SK-N-SH treated with all-trans-retinoic acid at 6 μM for 48 hours (cell line): Measurements from ENCODE around the gene SULT1A1.
"Not testable (repeated sequence)": the region's sequence is repeated elsewhere in the genome, so short reads cannot be mapped to it uniquely, and the experiment has no call there.

Source experiments
- ATAC-seq: fragments of 200-7000 bp; cut with Tn5 transposase; 3 replicates; pipeline ENCODE4 v1.9.1; 2020; ENCODE audit warnings: mild to moderate bottlenecking, moderate library complexity
- ARNTL ChIP-seq: fragments of 450-650 bp; formaldehyde crosslinking; IDR thresholded peaks from 2 replicates; pipeline ENCODE4 v1.5.0; 2020; ENCODE audit warnings: low read depth, mild to moderate bottlenecking, moderate library complexity, borderline replicate concordance
- BACH2 ChIP-seq: fragments of 250-450 bp; sonication (Bioruptor Pico); IDR thresholded peaks from 2 replicates; pipeline ENCODE4 v1.9.0; 2021; ENCODE audit warnings: mild to moderate bottlenecking, borderline replicate concordance
- CSDC2 ChIP-seq: fragments of 250-450 bp; sonication (Bioruptor Pico); IDR thresholded peaks from 2 replicates; pipeline ENCODE4 v1.5.0; 2020; ENCODE audit warnings: mild to moderate bottlenecking, moderate library complexity
- ESRRG ChIP-seq: fragments of 250-450 bp; sonication (Bioruptor Pico); IDR thresholded peaks from 2 replicates; pipeline ENCODE4 v1.6.1; 2021; ENCODE audit warnings: mild to moderate bottlenecking
- GLIS3 ChIP-seq: fragments of 250-450 bp; sonication (Bioruptor Pico); IDR thresholded peaks from 2 replicates; pipeline ENCODE4 v1.5.0; 2020; ENCODE audit warnings: mild to moderate bottlenecking, moderate library complexity
- ISL1 ChIP-seq: fragments of 250-450 bp; sonication (Bioruptor Pico); IDR thresholded peaks from 2 replicates; pipeline ENCODE4 v2.1.2; 2022; ENCODE audit warnings: mild to moderate bottlenecking, moderate library complexity
- OSR1 ChIP-seq: fragments of 250-450 bp; sonication (Bioruptor Pico); IDR thresholded peaks from 2 replicates; pipeline ENCODE4 v1.8.0; 2022; ENCODE audit warnings: moderate library complexity, mild to moderate bottlenecking, inconsistent platforms
- PATZ1 ChIP-seq: fragments of 250-450 bp; sonication (Bioruptor Pico); IDR thresholded peaks from 2 replicates; pipeline ENCODE4 v1.8.0; 2020; ENCODE audit warnings: mild to moderate bottlenecking, moderate library complexity, borderline replicate concordance
- RARB ChIP-seq: fragments of 250-450 bp; sonication (Bioruptor Pico); IDR thresholded peaks from 2 replicates; pipeline ENCODE4 v1.8.0; 2021; ENCODE audit warnings: mild to moderate bottlenecking, moderate library complexity
- TCF4 ChIP-seq: fragments of 250-450 bp; sonication (Bioruptor Pico); IDR thresholded peaks from 2 replicates; pipeline ENCODE4 v1.8.0; 2021; ENCODE audit warnings: mild to moderate bottlenecking, moderate library complexity, borderline replicate concordance
- TOX ChIP-seq: fragments of 250-450 bp; sonication (Bioruptor Pico); IDR thresholded peaks from 2 replicates; pipeline ENCODE4 v1.8.0; 2021; ENCODE audit warnings: mild to moderate bottlenecking, moderate library complexity, borderline replicate concordance
- ZC3H10 ChIP-seq: fragments of 250-450 bp; sonication (Bioruptor Pico); IDR thresholded peaks from 2 replicates; pipeline ENCODE4 v1.5.1; 2021; ENCODE audit warnings: mild to moderate bottlenecking, moderate library complexity
- ZFP3 ChIP-seq: fragments of 250-450 bp; sonication (Bioruptor Pico); IDR thresholded peaks from 2 replicates; pipeline ENCODE4 v1.5.0; 2020; ENCODE audit warnings: mild to moderate bottlenecking, moderate library complexity
- ZFP30 ChIP-seq: fragments of 450-650 bp; formaldehyde crosslinking; IDR thresholded peaks from 2 replicates; pipeline ENCODE4 v1.5.0; 2022; ENCODE audit warnings: mild to moderate bottlenecking, moderate library complexity
- ZNF565 ChIP-seq: fragments of 450-650 bp; formaldehyde crosslinking; conservative IDR thresholded peaks from 2 replicates; pipeline ENCODE4 v1.5.0; 2020; ENCODE audit warnings: low read depth, mild to moderate bottlenecking, moderate library complexity
- ZNF70 ChIP-seq: fragments of 450-650 bp; formaldehyde crosslinking; IDR thresholded peaks from 2 replicates; pipeline ENCODE4 v1.5.0; 2020; ENCODE audit warnings: mild to moderate bottlenecking, moderate library complexity
- ZNF8 ChIP-seq: fragments of 450-650 bp; formaldehyde crosslinking; IDR thresholded peaks from 2 replicates; pipeline ENCODE4 v1.5.0; 2020; ENCODE audit warnings: mild to moderate bottlenecking, moderate library complexity
- TF ChIP-seq, protein P1 (sequence below): fragments of 250-450 bp; sonication (Bioruptor Pico); IDR thresholded peaks from 2 replicates; pipeline ENCODE4 v1.5.1; 2021; ENCODE audit warnings: mild to moderate bottlenecking, moderate library complexity
- TF ChIP-seq, protein P2 (sequence below): fragments of 250-450 bp; sonication (Bioruptor Pico); IDR thresholded peaks from 2 replicates; pipeline ENCODE4 v1.5.0; 2020; ENCODE audit warnings: mild to moderate bottlenecking, moderate library complexity

The SULT1A1 gene

GRCh38 chr16:28623172-28623711 lies 13.4 kb upstream of the SULT1A1 start (continued):
- TF ChIP-seq ZFP3 (CRISPR knock-in tag) (no peak), TOX (CRISPR knock-in tag) (no peak), PATZ1 (CRISPR knock-in tag) (no peak), ZC3H10 (CRISPR knock-in tag) (no peak), ZNF565 (no peak), RARB (CRISPR knock-in tag) (no peak), ZFP30 (CRISPR knock-in tag) (no peak), ISL1 (CRISPR knock-in tag) (no peak), ZNF70 (no peak)

DNA sequence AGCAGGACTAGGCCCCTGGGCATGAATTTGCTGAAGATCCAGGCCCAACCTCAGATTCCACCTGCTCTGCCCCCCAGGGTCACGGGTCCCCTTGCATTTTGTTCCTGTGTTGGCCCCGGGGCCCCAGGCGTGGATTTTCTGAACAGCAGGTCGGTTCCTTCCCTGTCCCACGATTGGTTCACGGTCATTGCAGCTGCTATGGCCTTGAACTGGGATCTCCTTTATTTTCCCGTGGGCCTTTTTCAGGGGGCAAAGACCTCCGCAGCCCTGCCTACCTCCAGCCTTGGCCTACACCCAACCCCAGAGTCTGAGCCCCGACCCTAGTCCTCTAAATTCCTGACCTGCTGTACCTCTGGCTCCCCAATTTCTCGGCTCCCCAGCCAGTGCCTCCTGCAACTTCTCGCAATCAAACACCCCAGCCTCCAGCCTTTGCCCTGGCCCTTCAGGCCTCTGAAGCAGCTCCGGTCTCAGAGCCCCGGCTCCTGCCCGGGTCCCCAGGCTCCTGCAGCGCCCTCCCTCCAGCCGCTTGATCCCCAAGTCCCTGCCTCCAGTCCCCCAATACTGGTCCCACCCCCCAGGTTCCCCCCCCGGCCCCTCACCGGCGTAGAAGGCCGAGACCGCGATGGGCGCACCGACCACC lies 12.8 kb upstream of the SULT1A1 start:
- not testable (repeated sequence) for ATAC-seq

DNA sequence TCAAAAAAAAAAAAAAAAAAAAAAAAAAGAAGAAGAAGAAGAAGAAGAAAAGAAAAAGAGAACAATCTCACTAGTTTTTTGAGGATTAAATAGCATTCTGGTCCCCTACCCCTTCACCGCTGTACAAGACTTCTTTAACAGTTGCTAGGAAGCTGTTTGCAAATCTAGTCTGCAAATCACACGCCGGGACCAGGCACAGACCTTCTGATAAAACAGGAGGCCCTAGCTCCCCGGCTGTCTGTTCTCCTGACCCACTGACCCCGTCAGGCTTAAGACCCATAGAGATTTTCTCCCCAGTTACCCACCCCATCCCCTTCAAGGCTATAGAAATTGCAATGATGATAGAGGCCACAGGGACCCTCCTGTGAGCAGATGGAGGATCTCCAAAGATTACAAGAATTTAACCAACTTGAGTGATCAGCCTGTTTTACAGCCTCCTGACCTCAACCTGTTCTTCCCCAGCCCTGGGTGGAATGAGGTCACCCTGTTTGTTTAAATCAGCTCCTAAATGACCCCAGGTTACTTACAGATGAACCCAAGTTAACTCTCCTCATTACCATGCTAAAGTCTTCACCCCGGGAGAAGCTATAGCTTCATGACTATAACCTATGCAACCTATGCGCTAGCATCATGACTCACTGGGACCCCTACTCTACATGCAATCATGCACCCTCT lies 11.8 kb upstream of the SULT1A1 start:
- TF ChIP-seq, protein P1, sequence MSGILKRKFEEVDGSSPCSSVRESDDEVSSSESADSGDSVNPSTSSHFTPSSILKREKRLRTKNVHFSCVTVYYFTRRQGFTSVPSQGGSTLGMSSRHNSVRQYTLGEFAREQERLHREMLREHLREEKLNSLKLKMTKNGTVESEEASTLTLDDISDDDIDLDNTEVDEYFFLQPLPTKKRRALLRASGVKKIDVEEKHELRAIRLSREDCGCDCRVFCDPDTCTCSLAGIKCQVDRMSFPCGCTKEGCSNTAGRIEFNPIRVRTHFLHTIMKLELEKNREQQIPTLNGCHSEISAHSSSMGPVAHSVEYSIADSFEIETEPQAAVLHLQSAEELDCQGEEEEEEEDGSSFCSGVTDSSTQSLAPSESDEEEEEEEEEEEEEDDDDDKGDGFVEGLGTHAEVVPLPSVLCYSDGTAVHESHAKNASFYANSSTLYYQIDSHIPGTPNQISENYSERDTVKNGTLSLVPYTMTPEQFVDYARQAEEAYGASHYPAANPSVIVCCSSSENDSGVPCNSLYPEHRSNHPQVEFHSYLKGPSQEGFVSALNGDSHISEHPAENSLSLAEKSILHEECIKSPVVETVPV (CRISPR knock-in tag), result no peak
- TF ChIP-seq, all 23 proteins: peak for 0
- ATAC-seq, result no peak

DNA sequence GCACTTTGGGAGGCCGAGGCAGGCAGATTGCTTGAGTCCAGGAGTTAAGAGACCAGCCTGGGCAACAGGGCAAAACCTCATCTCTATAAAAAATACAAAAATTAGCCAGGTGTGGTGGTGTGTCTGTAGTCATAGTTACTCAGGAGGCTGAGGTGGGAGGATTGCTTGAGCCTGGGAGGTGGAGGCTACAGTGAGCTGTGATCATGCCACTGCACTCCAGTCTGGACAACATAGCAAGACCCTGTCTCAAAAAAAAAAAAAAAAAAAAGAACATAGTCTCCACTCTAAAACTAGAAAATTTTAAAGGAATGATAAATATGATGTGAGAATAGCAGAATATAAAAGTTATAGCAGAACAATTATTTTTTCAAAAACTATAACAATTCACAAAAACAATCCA lies 10.5 kb upstream of the SULT1A1 start:
- not testable (repeated sequence) for ATAC-seq

DNA sequence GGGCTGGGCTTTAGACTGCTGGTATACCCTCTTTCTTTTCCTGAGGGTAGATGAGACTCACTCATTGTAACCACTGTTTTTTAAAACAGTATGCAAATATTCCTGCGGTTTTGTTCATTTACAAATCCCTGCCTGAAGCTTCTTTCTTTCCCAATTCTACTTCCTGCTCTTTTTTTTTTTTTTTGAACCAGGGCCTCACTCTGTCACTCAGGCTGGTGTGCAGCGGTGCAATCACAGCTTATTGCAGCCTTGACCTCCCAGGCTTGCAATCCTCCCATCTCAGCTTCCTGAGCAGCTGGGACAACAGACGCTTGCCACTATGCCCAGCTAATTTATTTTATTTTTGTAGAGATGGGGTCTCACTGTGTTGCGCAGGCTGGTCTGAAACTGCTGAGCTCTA lies 8.0 kb upstream of the SULT1A1 start:
- no peak for TF ChIP-seq GLIS3 (CRISPR knock-in tag)
- TF ChIP-seq CSDC2 (CRISPR knock-in tag), result no peak
- no peak for TF ChIP-seq ISL1 (CRISPR knock-in tag)
- TF ChIP-seq ZFP3 (CRISPR knock-in tag), result no peak
- TF ChIP-seq BACH2 (CRISPR knock-in tag), result no peak
- no peak for TF ChIP-seq OSR1 (CRISPR knock-in tag)
- ATAC-seq, result no peak

- TF ChIP-seq ARNTL (CRISPR knock-in tag) (no peak), ESRRG (CRISPR knock-in tag) (no peak), ZNF565 (no peak), ZC3H10 (CRISPR knock-in tag) (no peak), BACH2 (CRISPR knock-in tag) (no peak), TCF4 (CRISPR knock-in tag) (no peak), ZNF70 (no peak), PATZ1 (CRISPR knock-in tag) (no peak), RARB (CRISPR knock-in tag) (no peak), ZNF8 (no peak)
- TF ChIP-seq, protein P2, sequence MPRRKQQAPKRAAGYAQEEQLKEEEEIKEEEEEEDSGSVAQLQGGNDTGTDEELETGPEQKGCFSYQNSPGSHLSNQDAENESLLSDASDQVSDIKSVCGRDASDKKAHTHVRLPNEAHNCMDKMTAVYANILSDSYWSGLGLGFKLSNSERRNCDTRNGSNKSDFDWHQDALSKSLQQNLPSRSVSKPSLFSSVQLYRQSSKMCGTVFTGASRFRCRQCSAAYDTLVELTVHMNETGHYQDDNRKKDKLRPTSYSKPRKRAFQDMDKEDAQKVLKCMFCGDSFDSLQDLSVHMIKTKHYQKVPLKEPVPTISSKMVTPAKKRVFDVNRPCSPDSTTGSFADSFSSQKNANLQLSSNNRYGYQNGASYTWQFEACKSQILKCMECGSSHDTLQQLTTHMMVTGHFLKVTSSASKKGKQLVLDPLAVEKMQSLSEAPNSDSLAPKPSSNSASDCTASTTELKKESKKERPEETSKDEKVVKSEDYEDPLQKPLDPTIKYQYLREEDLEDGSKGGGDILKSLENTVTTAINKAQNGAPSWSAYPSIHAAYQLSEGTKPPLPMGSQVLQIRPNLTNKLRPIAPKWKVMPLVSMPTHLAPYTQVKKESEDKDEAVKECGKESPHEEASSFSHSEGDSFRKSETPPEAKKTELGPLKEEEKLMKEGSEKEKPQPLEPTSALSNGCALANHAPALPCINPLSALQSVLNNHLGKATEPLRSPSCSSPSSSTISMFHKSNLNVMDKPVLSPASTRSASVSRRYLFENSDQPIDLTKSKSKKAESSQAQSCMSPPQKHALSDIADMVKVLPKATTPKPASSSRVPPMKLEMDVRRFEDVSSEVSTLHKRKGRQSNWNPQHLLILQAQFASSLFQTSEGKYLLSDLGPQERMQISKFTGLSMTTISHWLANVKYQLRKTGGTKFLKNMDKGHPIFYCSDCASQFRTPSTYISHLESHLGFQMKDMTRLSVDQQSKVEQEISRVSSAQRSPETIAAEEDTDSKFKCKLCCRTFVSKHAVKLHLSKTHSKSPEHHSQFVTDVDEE (CRISPR knock-in tag), result no peak
- no peak for ATAC-seq
These were observed 6.8 kb upstream of the SULT1A1 start for GRCh38 chr16:28616636-28617035.

- not testable (repeated sequence) for ATAC-seq
These were observed 6.4 kb upstream of the SULT1A1 start for GRCh38 chr16:28616224-28616577.

DNA sequence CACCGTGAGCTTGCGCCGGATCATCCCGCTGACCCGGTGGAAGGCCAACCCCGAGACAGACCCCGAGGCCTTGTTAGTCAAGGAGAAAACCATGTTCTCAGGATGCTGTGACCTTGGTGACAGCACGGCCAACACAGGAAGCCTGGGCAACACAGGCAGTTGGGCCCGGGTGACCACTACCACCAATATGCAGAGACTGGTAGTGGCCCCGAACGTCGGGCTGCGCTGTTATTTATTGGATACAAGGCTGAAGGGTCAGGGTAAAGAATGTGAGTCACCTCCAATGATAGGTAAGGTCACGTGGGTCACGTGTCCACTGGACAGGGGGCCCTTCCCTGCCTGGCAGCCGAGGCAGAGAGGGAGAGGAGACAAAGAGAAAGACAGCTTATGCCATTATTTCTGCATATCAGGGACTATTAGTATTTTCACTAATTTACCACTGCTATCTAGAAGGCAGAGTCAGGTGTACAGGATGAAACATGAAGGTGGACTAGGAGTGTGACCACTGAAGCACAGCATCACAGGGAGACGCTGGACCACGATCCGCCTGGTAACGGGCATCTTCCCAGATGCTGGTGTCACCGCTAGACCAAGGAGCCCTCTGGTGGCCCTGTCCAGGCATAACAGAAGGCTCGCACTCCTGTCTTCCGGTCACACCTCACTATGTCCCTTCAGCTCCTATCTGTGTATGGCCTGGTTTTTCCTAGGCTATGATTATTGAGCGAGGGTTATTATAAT lies 5.8 kb upstream of the SULT1A1 start:
- ATAC-seq, result peak; percentile 67

- ATAC-seq, result not testable (repeated sequence)
These were observed 4.7 kb upstream of the SULT1A1 start for GRCh38 chr16:28614561-28614960.
